HG02973 (cell line): Measurements from ENCODE around the gene RNF103.
"Not testable (repeated sequence)": the region's sequence is repeated elsewhere in the genome, so short reads cannot be mapped to it uniquely, and the experiment has no call there.

ENCODE experiments used
- ATAC-seq: cut with Tn5 transposase; IDR thresholded peaks from one replicate; pipeline ENCODE4 v1.9.1; 2021; ENCODE audit warnings: moderate library complexity; ENCODE audit not compliant: unreplicated experiment

The RNF103 gene, protein sequence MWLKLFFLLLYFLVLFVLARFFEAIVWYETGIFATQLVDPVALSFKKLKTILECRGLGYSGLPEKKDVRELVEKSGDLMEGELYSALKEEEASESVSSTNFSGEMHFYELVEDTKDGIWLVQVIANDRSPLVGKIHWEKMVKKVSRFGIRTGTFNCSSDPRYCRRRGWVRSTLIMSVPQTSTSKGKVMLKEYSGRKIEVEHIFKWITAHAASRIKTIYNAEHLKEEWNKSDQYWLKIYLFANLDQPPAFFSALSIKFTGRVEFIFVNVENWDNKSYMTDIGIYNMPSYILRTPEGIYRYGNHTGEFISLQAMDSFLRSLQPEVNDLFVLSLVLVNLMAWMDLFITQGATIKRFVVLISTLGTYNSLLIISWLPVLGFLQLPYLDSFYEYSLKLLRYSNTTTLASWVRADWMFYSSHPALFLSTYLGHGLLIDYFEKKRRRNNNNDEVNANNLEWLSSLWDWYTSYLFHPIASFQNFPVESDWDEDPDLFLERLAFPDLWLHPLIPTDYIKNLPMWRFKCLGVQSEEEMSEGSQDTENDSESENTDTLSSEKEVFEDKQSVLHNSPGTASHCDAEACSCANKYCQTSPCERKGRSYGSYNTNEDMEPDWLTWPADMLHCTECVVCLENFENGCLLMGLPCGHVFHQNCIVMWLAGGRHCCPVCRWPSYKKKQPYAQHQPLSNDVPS

DNA sequence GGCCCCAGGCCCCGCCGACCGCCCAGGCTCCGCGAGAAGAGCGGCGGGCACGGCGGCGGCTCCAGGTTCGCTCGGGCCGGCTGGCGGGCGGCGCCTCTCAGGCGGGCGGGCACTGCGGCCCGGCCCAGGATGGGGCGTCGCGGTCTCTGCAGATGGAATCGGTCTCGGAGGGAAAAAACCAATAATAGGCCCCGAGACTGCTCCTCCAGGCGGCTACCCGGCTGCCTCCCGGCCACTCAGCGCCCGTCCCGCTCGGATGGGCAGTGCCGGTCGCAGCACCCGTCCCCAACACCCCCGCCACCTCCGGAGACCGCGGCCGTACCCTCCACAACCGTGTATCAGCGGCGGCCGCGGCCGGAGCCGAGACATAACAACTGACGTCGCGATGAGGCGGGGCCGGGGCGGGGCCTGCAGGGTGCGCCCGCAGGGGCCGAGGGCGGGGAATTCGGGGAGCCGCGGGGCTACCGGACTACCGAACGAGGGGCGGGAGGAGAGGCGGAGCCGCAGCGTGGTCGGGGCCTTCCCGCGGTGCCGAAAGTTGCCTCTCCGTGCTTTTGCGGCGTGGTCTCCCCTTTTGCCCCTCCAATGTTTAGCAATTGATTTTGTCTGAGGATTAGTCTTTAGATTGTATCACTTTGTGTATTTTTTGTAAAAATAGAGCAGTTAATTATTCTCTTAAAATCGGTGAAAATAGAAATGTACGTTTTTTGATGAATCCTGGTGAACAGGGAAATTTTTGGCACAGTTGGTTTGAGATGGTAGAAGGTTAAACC is at the start of gene RNF103:
TSS of gene RNF103 (minus strand) at position 372 of the 773 bp plus-strand sequence. CDS start 979 bp downstream, outside the sequence.
- peak; percentile 73 for ATAC-seq

DNA sequence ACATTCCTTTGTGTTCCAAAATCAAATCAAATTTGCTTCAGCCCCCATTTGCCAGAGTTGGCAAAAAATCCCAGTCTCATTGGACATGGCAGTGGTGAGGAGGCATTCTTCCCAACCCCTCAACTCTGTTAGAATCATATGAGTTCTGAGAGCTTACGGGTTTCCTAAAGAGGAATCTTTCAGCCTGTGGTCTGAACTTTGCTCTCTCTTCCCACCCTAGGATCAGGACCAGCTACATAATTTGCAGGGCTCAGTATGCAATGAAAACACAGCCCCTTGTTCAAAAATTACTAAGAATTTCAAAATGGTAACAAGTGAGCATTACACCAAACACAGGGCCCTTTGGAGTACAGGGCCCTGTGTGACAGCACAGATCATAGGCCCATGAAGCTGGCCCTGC is 49.3 kb upstream of the RNF103 start:
- no peak for ATAC-seq

DNA sequence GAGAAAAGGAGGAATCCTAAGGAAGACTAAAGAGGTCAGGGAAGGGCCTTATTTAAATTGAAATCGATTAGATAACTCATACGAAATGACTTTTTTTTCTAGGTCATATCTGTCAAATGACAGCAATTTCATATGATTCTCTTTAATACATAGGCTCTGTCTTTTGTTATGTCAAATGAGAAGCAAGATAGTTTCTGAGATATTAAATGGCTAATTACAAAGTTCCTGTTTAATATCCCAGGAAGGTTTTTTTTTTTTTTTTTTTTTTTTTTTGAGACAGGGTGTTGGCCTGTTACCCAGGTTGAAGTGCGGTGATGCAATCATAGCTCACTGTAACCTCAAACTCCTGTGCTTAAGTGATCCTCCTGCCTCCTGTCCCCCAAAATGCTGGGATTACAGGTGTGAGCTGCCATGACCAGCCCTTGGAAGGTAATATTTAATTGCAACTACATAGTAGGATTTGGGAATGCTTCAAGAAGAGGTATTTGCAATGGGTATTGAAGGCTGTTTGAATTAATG is 48.4 kb upstream of the RNF103 start:
- ATAC-seq: no peak

DNA sequence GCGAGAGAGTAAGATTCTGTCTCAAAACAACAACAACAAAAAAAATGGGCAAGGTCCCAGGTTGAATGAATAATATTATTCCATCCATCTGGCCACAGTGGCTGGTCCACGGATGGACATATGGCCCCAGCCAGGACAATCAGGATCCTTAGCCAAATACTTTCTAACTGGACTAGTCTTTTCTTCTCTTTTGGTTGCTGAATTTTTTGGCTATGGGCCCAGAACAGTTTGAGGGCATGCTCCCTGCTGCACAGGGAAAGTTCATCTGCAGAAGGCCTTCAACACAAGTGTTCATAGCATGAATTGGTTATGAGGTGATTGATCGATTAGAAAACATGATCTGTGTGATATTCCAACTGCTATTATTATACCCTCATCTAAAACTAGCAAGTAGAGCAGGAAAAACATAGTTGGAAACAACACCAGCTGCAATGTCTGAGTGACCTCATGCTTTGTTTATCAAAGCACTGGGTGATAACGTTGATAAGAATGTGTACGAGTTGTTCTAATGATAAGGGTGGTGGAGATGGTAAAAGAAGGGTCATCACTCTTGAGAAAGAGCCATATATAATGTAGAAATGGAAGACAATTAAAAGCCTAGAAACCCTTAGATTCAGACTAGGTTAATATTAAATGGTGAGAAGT is 47.8 kb upstream of the RNF103 start:
- no peak for ATAC-seq

DNA sequence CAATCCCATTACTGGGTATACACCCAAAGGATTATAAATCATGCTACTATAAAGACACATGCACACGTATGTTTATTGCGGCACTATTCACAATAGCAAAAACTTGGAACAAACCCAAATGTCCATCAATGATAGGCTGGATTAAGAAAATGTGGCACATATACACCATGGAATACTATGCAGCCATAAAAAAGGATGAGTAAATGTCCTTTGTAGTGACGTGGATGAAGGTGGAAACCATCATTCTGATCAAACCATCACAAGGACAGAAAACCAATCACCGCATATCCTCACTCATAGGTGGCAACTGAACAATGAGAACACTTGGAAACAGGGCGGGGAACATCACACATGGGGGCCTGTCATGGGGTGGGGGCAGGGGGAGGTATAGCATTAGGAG is 45.7 kb upstream of the RNF103 start:
- not testable (repeated sequence) for ATAC-seq

DNA sequence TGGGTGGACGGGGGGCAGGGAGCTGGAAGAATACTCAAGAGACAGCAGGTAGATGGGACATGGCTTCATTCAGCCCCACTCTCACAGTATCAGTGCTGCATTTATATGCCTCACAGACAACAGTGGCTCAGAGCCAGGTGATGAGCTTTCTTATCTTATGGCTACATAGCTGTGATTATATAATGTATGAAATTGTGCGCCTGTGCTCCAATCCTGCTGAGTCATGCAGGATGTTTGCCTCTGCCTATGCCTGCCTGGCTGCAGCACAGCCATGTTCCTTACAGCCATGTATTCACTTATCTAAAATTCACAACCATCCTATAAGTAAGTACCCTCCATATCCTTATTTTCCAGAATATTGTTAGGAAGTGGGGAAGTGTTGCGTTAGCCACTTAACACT is 37.7 kb upstream of the RNF103 start:
- no peak for ATAC-seq

DNA sequence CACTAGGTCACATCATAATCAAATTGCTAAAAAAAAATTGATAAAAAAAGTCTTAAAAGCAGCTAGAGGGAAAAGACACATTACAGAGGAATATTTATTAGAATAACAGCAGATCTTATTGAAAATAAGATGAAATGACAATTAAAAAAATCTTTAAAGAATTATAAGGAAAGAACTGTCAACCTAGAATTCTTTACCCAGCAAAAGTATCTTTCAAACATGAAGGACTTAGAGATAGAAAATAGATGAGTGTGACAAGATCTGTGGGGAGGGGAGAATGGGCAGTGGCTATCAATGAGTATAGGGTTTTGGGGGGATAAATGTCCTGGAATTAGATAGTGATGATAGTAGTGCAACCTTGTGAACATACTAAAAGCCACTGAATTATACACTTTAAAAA is 26.5 kb upstream of the RNF103 start:
- no peak for ATAC-seq

DNA sequence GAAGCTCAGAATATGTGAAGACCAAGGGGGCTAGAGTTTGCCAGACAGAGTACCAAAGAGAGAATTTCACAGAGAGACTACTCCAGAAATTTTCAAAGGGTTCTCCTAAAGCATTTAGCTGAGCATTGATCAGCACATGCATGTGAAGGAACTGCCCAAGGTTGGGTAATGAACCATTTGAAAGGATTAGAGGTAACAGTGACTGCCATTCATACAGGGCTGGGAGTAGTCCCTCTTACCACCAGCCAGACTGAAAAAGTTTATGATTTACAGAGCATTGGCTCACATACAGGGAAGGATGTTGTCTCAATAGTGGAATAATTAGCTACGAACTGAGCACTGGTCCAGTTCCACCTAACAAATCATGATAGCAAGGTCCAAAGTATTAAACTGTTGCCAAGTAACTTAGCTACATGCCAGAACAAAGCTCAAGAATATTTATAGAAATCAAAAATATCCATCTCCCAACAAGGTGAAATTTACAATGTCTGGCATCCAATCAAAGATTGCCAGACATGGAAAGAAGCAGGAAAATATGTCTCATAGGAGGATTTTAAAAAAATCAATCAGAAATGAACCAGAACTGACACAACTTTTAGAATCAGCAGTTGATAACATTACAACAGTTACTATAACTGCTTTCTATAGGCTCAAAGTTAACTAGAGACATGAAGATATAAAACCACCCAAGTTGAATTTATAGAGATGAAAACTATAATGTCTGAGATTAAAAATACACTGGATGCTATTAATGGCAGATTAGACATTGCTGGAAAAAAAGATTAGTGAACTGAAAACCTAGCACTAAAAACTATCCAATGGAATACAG is 25.7 kb upstream of the RNF103 start:
- no peak for ATAC-seq

DNA sequence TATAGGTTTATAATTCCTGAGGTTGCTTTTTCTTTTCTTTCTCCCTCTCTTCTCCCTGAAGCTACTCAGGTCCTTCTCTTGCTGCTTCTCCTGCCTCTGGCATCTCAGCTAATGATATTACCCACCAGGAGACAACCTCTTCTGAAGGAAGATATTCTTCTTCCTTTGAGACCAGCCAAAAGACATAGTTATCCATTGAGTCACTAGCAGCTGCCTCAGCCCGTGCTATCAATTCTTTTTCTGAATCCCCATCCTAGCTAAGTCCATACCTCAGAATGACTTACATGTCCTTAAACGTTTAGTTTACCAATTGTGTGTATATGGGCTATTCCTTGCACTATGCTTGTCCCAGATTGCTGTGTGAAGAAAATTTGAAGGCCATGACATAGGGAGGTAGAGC is 25.0 kb upstream of the RNF103 start:
- no peak for ATAC-seq

DNA sequence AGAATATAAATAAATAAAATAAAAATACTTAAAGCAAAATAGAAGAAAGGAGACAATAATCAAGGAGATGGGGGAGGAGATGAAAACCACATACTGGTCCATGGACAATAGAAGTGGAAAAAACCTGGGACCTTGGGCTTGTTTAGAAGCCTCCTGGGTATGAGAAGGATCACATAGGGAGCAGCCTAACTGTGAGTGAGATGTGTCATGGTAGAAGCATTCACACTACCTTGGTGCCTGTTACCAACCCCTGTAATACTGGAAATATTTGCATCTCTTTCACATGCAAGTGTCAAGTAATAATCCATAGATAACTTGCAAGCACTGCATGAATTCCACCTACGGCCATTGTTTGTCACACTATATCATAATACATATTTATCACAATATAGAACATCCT is 23.2 kb upstream of the RNF103 start:
- no peak for ATAC-seq

DNA sequence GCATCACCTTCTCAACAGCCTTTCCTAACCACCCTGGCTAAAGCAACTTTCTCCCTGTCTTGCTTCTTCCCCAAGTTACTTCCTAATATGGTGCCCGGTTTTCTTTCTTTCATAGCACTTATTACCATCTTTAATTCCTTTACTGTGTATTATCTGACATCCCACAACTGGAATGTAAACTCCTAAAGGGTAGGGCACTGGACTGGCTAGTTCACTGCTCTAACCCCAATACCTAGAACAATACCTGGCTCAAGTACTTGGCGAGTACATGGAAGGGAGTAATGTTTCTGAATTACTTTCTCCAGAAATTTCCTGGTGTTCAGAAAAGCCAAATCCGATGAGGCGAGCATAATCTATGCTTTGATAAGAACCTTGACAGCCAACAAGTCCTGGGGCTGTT is 22.7 kb upstream of the RNF103 start:
- ATAC-seq: no peak

DNA sequence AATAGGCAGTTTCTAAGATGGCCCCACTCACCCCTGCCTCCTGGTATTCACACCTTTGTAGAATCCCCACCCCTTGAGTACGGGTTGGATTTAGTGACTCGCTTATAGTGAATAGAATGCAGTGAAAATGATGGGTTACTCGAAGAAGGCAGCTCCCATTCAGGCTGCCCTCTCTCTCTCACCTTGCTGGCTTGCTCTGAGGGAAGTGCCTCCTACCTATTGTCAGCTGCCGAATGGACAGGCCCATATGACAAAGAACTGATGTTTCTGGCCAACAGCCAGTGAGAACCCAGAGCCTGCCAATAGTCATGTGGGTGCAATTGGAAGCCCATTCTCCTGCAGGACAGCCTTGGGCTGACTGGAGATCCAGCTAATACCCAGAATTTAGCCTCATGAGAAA is 22.1 kb upstream of the RNF103 start:
- ATAC-seq: no peak

DNA sequence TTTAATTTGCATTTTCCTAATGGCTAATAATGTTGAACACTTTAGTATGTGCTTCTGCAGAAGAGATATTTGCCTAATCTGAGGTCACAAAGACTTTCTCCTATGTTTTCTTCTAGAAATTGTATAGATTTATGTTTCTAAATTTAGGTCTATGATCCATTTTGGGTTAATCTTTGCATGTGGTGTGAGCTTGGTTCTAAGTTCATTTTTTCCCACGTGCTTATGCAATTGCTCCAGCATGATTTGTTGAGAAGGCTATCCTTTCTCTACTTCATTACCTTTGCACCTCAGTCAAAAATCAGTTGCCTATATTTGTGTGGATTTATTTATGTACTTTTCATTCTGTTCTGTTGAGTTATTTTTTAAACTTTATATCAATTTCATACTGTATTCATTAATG is 15.0 kb upstream of the RNF103 start:
- no peak for ATAC-seq

DNA sequence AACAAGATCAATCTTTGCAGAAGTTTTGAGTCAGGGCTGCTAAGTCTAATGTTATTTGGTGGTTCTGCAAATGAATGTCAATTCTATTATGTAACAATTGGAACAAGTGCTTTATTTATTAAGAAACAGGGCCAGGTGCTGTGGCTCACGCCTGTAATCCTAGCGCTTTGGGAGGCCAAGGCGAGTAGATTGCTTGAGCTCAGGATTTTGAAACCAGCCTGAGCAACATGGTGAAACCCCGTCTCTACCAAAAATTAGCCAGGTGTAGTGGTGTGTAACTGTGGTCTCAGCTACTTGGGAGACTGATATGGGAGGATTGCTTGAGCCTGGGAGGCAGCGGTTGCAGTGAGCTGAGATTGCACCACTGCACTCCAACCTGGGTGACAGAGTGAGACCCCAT is 13.2 kb upstream of the RNF103 start:
- no peak for ATAC-seq

DNA sequence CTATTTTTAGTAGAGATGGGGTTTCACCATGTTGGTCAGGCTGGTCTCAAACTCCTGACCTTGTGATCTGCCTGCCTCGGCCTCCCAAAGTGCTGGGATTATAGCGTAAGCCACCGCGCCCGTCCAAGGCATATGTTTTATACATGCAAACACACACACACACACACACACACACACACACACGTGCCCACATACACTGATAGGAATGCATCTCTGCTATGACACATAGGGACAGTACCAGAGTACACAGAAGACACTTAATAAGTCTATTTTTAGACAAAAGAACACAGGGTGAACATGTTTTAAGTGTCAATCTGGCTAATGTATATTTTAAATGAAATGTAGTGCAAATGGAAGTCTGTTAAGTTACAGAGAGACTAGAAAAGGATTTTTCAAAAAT is 10.7 kb upstream of the RNF103 start:
- ATAC-seq: no peak

DNA sequence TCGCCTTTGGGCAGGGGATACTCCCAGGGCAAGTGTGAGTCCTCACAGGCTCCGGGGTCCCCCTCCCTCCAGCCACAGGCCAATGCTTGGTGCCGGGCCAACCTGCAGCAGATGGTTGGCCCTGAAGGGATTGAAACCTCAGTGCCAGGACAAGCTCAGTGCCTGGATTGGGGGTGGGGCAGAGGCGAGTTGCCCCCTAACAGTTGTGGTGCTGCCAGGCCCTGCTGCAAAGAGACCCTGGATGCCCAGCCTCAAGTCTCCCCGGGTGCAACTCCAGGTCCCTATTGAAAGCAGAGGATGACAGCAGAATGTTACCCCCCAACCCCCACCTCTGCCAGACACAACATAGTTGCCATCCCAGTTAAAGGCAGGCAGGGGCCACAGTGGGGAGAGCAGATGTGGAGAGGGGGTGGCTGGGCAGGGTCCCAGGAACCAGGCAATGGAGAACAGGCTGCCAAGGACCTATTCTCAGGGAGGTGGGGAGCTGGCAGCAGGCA is 9.5 kb upstream of the RNF103 start:
- ATAC-seq: no peak

DNA sequence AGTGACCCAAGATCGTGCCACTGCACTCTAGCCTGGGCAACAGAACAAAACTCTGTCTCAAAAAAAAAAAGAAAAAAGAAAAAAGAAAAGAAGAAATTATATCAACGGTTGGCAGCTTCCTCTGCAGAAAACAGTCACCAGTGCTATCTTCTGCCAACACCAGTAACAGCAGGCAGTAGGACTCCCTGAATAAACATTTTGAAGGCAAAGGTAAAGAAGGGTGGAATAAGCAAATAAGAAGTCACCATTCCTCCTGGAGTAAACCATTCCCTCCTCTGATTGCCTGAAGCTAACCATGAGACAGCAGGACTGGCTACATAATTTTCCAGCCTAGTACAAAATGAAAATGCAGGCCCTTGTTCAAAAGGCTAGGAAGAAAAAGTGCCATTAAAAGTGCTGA is 9.0 kb upstream of the RNF103 start:
- no peak for ATAC-seq

DNA sequence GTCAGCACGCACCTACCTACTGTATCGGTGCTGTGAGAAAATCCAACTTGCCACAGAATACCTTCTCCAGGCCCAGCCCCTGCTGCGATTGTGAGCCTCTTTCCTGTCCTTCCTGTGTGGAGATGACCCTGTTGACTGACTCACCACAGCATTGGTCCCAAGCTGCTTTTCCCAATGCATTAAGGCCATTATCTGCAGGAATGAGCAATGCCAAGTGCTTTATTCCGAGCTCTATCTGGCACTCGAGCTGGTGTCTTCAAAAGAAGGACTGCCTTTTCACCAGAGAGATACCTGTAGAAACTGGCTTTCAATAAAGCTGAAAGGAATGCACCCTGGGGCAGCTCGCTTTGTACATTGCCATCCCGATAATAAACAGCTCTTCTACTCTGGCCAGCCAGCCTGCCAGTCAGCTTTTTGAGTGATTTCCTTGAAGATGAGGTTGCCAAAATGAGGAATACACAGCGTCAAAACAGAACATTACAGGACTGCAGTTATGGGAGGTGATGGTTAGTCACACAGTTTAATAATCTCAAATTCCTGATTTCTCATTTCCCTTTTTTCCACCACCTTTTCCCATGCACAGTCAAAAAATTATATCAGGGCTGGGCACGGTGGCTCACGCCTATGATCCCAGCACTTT is 8.3 kb upstream of the RNF103 start:
- ATAC-seq: no peak

DNA sequence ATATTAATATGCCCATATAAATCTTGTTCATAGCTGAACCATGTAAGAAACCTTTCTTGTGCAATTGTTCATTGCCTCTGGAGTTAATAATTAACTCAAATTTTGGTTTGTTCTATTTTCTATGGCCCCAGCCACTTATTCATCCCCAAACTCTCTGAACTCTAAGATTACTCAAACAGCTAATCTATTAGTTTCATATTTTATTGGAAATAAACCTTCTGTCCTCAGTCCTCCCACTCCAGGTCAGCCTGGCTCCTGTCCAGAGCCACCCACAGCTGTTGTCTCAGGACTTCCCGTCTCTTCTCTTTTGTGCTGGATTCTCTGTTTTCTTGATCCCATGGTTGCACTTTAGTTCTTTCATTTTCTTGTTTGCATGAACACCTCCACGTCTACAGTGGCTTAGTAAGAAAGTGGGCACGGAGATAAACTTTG is 4.4 kb upstream of the RNF103 start:
- no peak for ATAC-seq
